Ishikawa (cell line): ENCODE measurements around the gene AKR1B1.

Source experiments
- EGR1 ChIP-seq: IDR thresholded peaks from 2 replicates; pipeline ENCODE4 v1.6.1; 2012
- MAX ChIP-seq: IDR thresholded peaks from 2 replicates; pipeline ENCODE4 v1.6.1; 2012

DNA sequence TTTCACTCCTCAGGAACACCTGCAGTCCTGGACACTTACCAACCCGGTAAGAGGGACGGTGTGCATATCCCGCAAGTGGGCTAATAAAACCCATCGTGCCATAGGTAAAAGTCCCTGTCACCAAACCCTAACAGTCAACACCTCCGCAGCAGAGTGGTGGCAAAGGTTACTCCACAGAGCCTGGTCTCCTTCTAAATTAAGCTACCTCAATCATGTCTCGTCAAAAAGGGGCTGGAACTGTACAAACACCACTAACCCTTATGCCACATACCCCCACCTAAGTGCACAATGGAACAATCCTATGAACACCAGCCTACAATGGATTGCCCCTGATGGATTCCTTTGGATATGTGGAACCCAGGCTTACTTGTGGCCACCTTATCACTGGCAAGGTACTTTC is 9.6 kb upstream of the AKR1B1 start:
- TF ChIP-seq EGR1 (no peak), MAX (no peak)
